ENCODE measurements around the gene AGBL3. TPM values are rescaled to one million over a fixed set of nuclear protein-coding genes. Genes with fewer than 3 reads are reported as not detected.
"Not testable (repeated sequence)": the region's sequence is repeated elsewhere in the genome, so short reads cannot be mapped to it uniquely, and the experiment has no call there.

The AGBL3 gene
- total RNA-seq, 2 donors from 2014 or later: 2.1 to 2.4 TPM

GRCh38 chr7:135102372-135102771 is 116.1 kb downstream of the AGBL3 start:
- ATAC-seq (no peak), DNase-seq (no peak)
- Mint-ChIP-seq H3K27me3 (no peaks in the 10 kb centered on the region), H3K4me3 (no peak overlapping the region), H3K36me3 (ENCODE audit: low read depth) (no peaks in the 10 kb centered on the region), H3K4me1 (no peaks in the 10 kb centered on the region), H3K27ac (no peak overlapping the region)
- H3K9me3 ChIP-seq (ENCODE audit: control insufficient read depth, low read length, poor library complexity, severe bottlenecking): no peaks in the 10 kb centered on the region

GRCh38 chr7:135109562-135109961 is 123.3 kb downstream of the AGBL3 start:
- Mint-ChIP-seq H3K36me3 (ENCODE audit: low read depth) (peaks cover 5% of the 10 kb centered on the region), H3K4me1 (no peaks in the 10 kb centered on the region), H3K27ac (no peak overlapping the region), H3K4me3 (no peak overlapping the region), H3K27me3 (no peaks in the 10 kb centered on the region)
- DNase-seq: no peak
- no peaks in the 10 kb centered on the region for H3K9me3 ChIP-seq (ENCODE audit: control insufficient read depth, low read length, poor library complexity, severe bottlenecking)
- ATAC-seq: no peak

- no peaks in the 10 kb centered on the region for H3K4me1 Mint-ChIP-seq
These were observed 123.7 kb downstream of the AGBL3 start for GRCh38 chr7:135109976-135110375.

GRCh38 chr7:135111379-135111778 is 125.1 kb downstream of the AGBL3 start:
- H3K9me3 ChIP-seq (ENCODE audit: control insufficient read depth, low read length, poor library complexity, severe bottlenecking): no peaks in the 10 kb centered on the region
- Mint-ChIP-seq H3K36me3 (ENCODE audit: low read depth) (peaks cover 5% of the 10 kb centered on the region), H3K4me1 (no peaks in the 10 kb centered on the region), H3K27me3 (no peaks in the 10 kb centered on the region), H3K27ac (no peak overlapping the region), H3K4me3 (no peak overlapping the region)
- DNase-seq: no peak
- ATAC-seq: no peak

More at GRCh38 chr7:135109976-135110375, 123.7 kb downstream of the AGBL3 start:
- ATAC-seq (no peak), DNase-seq (no peak)
- no peaks in the 10 kb centered on the region for H3K27me3 Mint-ChIP-seq
- H3K27ac Mint-ChIP-seq: no peak overlapping the region
- H3K4me3 Mint-ChIP-seq: no peak overlapping the region
- peaks cover 5% of the 10 kb centered on the region for H3K36me3 Mint-ChIP-seq (ENCODE audit: low read depth)
- no peaks in the 10 kb centered on the region for H3K9me3 ChIP-seq (ENCODE audit: control insufficient read depth, low read length, poor library complexity, severe bottlenecking)

GRCh38 chr7:135114622-135115021 is 128.3 kb downstream of the AGBL3 start:
- peaks cover 2% of the 10 kb centered on the region for H3K36me3 Mint-ChIP-seq (ENCODE audit: low read depth)
- no peak overlapping the region for H3K4me3 Mint-ChIP-seq
- H3K27me3 Mint-ChIP-seq: no peaks in the 10 kb centered on the region
- no peaks in the 10 kb centered on the region for H3K4me1 Mint-ChIP-seq
- ATAC-seq (no peak), DNase-seq (no peak)
- H3K9me3 ChIP-seq (ENCODE audit: control insufficient read depth, low read length, poor library complexity, severe bottlenecking): no peaks in the 10 kb centered on the region
- no peak overlapping the region for H3K27ac Mint-ChIP-seq

GRCh38 chr7:135117096-135117495 is 130.8 kb downstream of the AGBL3 start:
- H3K4me3 Mint-ChIP-seq: no peak overlapping the region
- no peaks in the 10 kb centered on the region for H3K4me1 Mint-ChIP-seq
- H3K36me3 Mint-ChIP-seq (ENCODE audit: low read depth): peaks cover 2% of the 10 kb centered on the region
- H3K27ac Mint-ChIP-seq: no peak overlapping the region
- no peaks in the 10 kb centered on the region for H3K9me3 ChIP-seq (ENCODE audit: control insufficient read depth, low read length, poor library complexity, severe bottlenecking)
- no peaks in the 10 kb centered on the region for H3K27me3 Mint-ChIP-seq
- ATAC-seq: no peak
- no peak for DNase-seq

GRCh38 chr7:135121868-135122267 is 135.6 kb downstream of the AGBL3 start:
- peaks cover 3% of the 10 kb centered on the region for H3K36me3 Mint-ChIP-seq (ENCODE audit: low read depth)
- H3K27ac Mint-ChIP-seq: no peak overlapping the region
- no peak overlapping the region for H3K4me3 Mint-ChIP-seq
- no peaks in the 10 kb centered on the region for H3K9me3 ChIP-seq (ENCODE audit: control insufficient read depth, low read length, poor library complexity, severe bottlenecking)
- no peak for DNase-seq
- no peak for ATAC-seq
- H3K4me1 Mint-ChIP-seq: peaks cover 2% of the 10 kb centered on the region
- no peaks in the 10 kb centered on the region for H3K27me3 Mint-ChIP-seq

GRCh38 chr7:135124631-135125030 is 138.3 kb downstream of the AGBL3 start:
- H3K27ac Mint-ChIP-seq; ATAC-seq; H3K27me3 Mint-ChIP-seq; H3K4me3 Mint-ChIP-seq; H3K36me3 Mint-ChIP-seq (ENCODE audit: low read depth); H3K9me3 ChIP-seq (ENCODE audit: control insufficient read depth, low read length, poor library complexity, severe bottlenecking); H3K4me1 Mint-ChIP-seq; DNase-seq: not testable (repeated sequence)

GRCh38 chr7:135128931-135129330 is 142.6 kb downstream of the AGBL3 start:
- no peak for ATAC-seq
- Mint-ChIP-seq H3K27ac (peak overlapping the region; percentile 35), H3K4me3 (no peak overlapping the region), H3K27me3 (no peaks in the 10 kb centered on the region), H3K36me3 (ENCODE audit: low read depth) (peaks cover 2% of the 10 kb centered on the region), H3K4me1 (peaks cover 2% of the 10 kb centered on the region)
- no peaks in the 10 kb centered on the region for H3K9me3 ChIP-seq (ENCODE audit: control insufficient read depth, low read length, poor library complexity, severe bottlenecking)
- no peak for DNase-seq

GRCh38 chr7:135129579-135129978 is 143.3 kb downstream of the AGBL3 start:
- no peaks in the 10 kb centered on the region for H3K9me3 ChIP-seq (ENCODE audit: control insufficient read depth, low read length, poor library complexity, severe bottlenecking)
- DNase-seq: no peak
- H3K4me1 Mint-ChIP-seq: peaks cover 2% of the 10 kb centered on the region
- no peak overlapping the region for H3K4me3 Mint-ChIP-seq
- ATAC-seq: no peak
- H3K36me3 Mint-ChIP-seq (ENCODE audit: low read depth): peaks cover 2% of the 10 kb centered on the region
- H3K27me3 Mint-ChIP-seq: no peaks in the 10 kb centered on the region
- H3K27ac Mint-ChIP-seq: no peak overlapping the region

GRCh38 chr7:135143885-135144668 is 157.8 kb downstream of the AGBL3 start:
- H3K27me3 Mint-ChIP-seq: no peaks in the 10 kb centered on the region
- no peak overlapping the region for H3K27ac Mint-ChIP-seq
- DNase-seq: no peak
- ATAC-seq: no peak
- peaks cover 3% of the 10 kb centered on the region for H3K36me3 Mint-ChIP-seq (ENCODE audit: low read depth)
- no peak overlapping the region for H3K4me3 Mint-ChIP-seq
- peaks cover 30% of the 10 kb centered on the region for H3K4me1 Mint-ChIP-seq
- no peaks in the 10 kb centered on the region for H3K9me3 ChIP-seq (ENCODE audit: control insufficient read depth, low read length, poor library complexity, severe bottlenecking)

- peaks cover 9% of the 10 kb centered on the region for H3K36me3 Mint-ChIP-seq (ENCODE audit: low read depth)
- ATAC-seq (peak; percentile 46), DNase-seq (no peak)
- peak overlapping the region; percentile 99 for H3K4me3 Mint-ChIP-seq
- H3K4me1 Mint-ChIP-seq: peaks cover 51% of the 10 kb centered on the region
- no peaks in the 10 kb centered on the region for H3K9me3 ChIP-seq (ENCODE audit: control insufficient read depth, low read length, poor library complexity, severe bottlenecking)
- peak overlapping the region; percentile 99 for H3K27ac Mint-ChIP-seq
- H3K27me3 Mint-ChIP-seq: no peaks in the 10 kb centered on the region
These were observed 161.1 kb downstream of the AGBL3 start for GRCh38 chr7:135147341-135147898.

GRCh38 chr7:135147899-135148721 is 161.8 kb downstream of the AGBL3 start, which contains the start of gene TMEM140:
Gene TMEM140 (plus strand): TSS chr7:135148072. CDS start chr7:135164442, 16,370 bp downstream.
- Mint-ChIP-seq H3K36me3 (ENCODE audit: low read depth) (peaks cover 12% of the 10 kb centered on the region), H3K4me3 (peak within 1 kb of the TSS; percentile 99), H3K27ac (peak within 1 kb of the TSS; percentile 99), H3K4me1 (peaks cover 51% of the 10 kb centered on the region), H3K27me3 (no peaks in the 10 kb centered on the region)
- H3K9me3 ChIP-seq (ENCODE audit: control insufficient read depth, low read length, poor library complexity, severe bottlenecking): no peaks in the 10 kb centered on the region
- no peak for DNase-seq
- ATAC-seq: peak; percentile 83
